Measurements from ENCODE around the gene EMP2. TPM values are rescaled to one million over a fixed set of nuclear protein-coding genes. Genes with fewer than 3 reads are reported as not detected.

Gene EMP2
- total RNA-seq, 2 experiments from 2014 or later: not detected

GRCh38 chr16:10598157-10598556 lies 17.8 kb upstream of the EMP2 start:
- DNase-seq: no peak
- Mint-ChIP-seq H3K4me1 (no peaks in the 10 kb centered on the region), H3K27ac (no peak overlapping the region), H3K9me3 (no peaks in the 10 kb centered on the region), H3K27me3 (peaks cover 11% of the 10 kb centered on the region), H3K36me3 (no peaks in the 10 kb centered on the region), H3K4me3 (no peak overlapping the region)

- no peak for DNase-seq
- Mint-ChIP-seq H3K4me3 (no peak overlapping the region), H3K4me1 (no peaks in the 10 kb centered on the region), H3K27ac (no peak overlapping the region), H3K9me3 (no peaks in the 10 kb centered on the region), H3K27me3 (peaks cover 11% of the 10 kb centered on the region), H3K36me3 (no peaks in the 10 kb centered on the region)
Observed at GRCh38 chr16:10597187-10597601, 16.8 kb upstream of the EMP2 start.

DNA sequence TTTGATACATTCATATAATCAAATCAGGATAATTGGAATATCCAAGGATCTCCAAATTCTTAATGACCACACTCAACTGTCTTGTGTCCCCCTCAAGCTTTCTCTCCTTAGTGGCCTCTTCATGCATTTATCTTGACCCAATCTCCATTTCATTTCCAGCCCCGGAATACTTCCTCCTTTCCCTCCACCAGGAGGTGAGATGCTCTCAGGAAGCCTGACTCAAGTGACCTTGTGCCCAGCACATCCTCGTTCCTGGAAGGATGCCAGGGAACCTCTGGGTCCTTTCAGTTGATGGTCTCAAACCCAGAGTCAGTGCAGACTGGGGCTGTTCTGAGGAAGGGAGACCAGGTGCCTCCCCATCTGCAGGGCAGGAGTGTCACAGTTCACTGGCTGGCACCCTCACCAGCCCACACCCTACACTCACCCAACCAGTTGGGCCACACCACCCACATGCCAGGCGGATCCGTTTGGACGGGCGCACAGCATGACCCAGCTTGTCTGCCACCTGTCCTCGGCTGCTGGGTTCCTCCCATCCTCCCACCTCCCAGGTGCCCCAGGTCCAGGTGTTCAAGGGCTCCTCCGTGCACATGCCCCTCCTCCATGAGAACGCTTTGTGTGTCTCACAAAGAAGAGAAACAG lies 14.0 kb upstream of the EMP2 start:
- Mint-ChIP-seq H3K9me3 (no peaks in the 10 kb centered on the region), H3K27ac (no peak overlapping the region), H3K4me3 (no peak overlapping the region), H3K4me1 (no peaks in the 10 kb centered on the region), H3K27me3 (peaks cover 11% of the 10 kb centered on the region), H3K36me3 (no peaks in the 10 kb centered on the region)
- no peak for DNase-seq

GRCh38 chr16:10592611-10593010 lies 12.2 kb upstream of the EMP2 start:
- no peak for DNase-seq
- no peaks in the 10 kb centered on the region for H3K36me3 Mint-ChIP-seq
- H3K4me3 Mint-ChIP-seq: no peak overlapping the region
- no peaks in the 10 kb centered on the region for H3K9me3 Mint-ChIP-seq
- H3K4me1 Mint-ChIP-seq: no peaks in the 10 kb centered on the region
- no peak overlapping the region for H3K27ac Mint-ChIP-seq
- peaks cover 10% of the 10 kb centered on the region for H3K27me3 Mint-ChIP-seq

DNA sequence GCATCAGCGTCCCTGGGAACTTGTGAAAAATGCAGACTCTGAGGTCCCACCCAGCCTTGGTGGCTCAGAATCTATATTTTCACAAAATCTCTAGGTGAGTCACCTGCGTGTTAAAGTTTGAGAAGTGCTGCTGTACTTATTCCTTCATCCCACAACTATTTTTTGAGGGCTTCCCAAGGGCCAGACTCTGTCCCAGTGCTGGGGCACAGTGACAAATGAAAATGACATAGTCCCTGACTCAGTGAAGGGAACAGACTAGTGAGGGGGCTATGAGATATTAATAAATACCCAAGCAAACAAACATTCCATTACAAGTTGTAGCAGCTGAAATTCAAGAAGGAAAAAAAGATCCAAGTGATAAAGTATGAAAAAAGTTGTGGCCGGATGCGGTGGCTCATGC lies 9.9 kb upstream of the EMP2 start:
- no peak overlapping the region for H3K4me3 Mint-ChIP-seq
- H3K36me3 Mint-ChIP-seq: no peaks in the 10 kb centered on the region
- no peak for DNase-seq
- no peaks in the 10 kb centered on the region for H3K9me3 Mint-ChIP-seq
- H3K4me1 Mint-ChIP-seq: no peaks in the 10 kb centered on the region
- H3K27ac Mint-ChIP-seq: no peak overlapping the region
- peaks cover 6% of the 10 kb centered on the region for H3K27me3 Mint-ChIP-seq

- Mint-ChIP-seq H3K4me3 (no peak overlapping the region), H3K9me3 (no peaks in the 10 kb centered on the region), H3K27me3 (peaks cover 6% of the 10 kb centered on the region), H3K27ac (no peak overlapping the region), H3K36me3 (no peaks in the 10 kb centered on the region), H3K4me1 (no peaks in the 10 kb centered on the region)
- no peak for DNase-seq
Observed at GRCh38 chr16:10589109-10589508, 8.7 kb upstream of the EMP2 start.

DNA sequence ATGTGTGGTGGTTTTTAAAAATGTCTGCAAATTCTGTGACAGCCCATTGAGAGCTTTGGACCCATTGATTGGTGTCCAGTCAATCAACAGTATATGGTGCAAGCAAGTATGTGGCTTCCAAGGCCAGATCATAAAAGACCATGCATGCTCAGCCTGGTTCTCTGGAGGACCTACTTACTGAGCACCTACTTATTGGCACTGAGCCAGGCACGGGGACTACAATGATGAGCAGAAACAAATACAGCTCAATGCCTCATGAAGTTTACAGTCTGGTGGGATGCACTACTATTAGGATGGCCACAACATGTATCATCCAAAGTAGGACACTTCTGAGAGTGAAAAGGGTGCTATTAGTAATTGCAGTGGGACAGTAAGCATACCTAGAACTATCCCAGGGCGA lies 7.2 kb upstream of the EMP2 start:
- H3K4me1 Mint-ChIP-seq: no peaks in the 10 kb centered on the region
- DNase-seq: no peak
- H3K9me3 Mint-ChIP-seq: no peaks in the 10 kb centered on the region
- no peak overlapping the region for H3K27ac Mint-ChIP-seq
- no peak overlapping the region for H3K4me3 Mint-ChIP-seq
- H3K27me3 Mint-ChIP-seq: peaks cover 19% of the 10 kb centered on the region
- H3K36me3 Mint-ChIP-seq: no peaks in the 10 kb centered on the region

DNA sequence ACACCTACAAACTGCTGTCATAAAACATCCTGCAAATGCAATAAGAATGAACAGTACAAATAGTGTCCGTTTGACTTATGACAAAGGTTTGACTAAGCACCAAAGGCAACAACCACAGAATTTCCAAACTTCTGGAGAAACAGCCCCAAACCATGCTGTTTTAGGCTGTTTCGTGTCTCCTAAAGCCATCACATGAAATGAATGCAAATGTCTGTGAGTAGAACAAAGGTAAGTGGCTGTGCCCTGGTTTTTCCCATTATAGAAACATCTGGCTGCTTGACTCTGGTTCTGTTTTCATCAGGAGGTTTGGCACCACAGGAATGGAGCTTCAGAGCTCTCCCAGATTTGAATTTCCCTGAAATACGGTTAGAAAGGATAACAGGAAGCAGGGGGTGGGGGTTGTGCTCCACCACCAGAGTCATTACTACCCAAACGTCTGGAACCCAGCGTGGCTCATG lies 4.6 kb upstream of the EMP2 start:
- Mint-ChIP-seq H3K27ac (no peak overlapping the region), H3K27me3 (peaks cover 38% of the 10 kb centered on the region), H3K4me3 (no peak overlapping the region), H3K36me3 (no peaks in the 10 kb centered on the region), H3K4me1 (no peaks in the 10 kb centered on the region), H3K9me3 (no peaks in the 10 kb centered on the region)
- DNase-seq: no peak

- H3K27ac Mint-ChIP-seq: no peak overlapping the region
Observed at GRCh38 chr16:10583269-10583668, 2.9 kb upstream of the EMP2 start.

GRCh38 chr16:10581507-10581906 lies 1.1 kb upstream of the EMP2 start:
- Mint-ChIP-seq H3K36me3 (no peaks in the 10 kb centered on the region), H3K4me1 (no peaks in the 10 kb centered on the region), H3K4me3 (no peak overlapping the region), H3K27ac (no peak overlapping the region), H3K27me3 (peaks cover 62% of the 10 kb centered on the region), H3K9me3 (no peaks in the 10 kb centered on the region)
- no peak for DNase-seq

More at GRCh38 chr16:10583269-10583668, 2.9 kb upstream of the EMP2 start:
- no peak for DNase-seq
- no peaks in the 10 kb centered on the region for H3K4me1 Mint-ChIP-seq
- H3K27me3 Mint-ChIP-seq: peaks cover 50% of the 10 kb centered on the region
- no peak overlapping the region for H3K4me3 Mint-ChIP-seq
- no peaks in the 10 kb centered on the region for H3K36me3 Mint-ChIP-seq
- H3K9me3 Mint-ChIP-seq: no peaks in the 10 kb centered on the region

GRCh38 chr16:10580883-10581247 lies 467 bp upstream of the EMP2 start:
- Mint-ChIP-seq H3K9me3 (no peaks in the 10 kb centered on the region), H3K27ac (no peak overlapping the region), H3K36me3 (no peaks in the 10 kb centered on the region), H3K4me3 (no peak overlapping the region), H3K4me1 (no peaks in the 10 kb centered on the region), H3K27me3 (peaks cover 63% of the 10 kb centered on the region)
- DNase-seq: no peak

- H3K36me3 Mint-ChIP-seq: no peaks in the 10 kb centered on the region
- no peaks in the 10 kb centered on the region for H3K9me3 Mint-ChIP-seq
Observed at GRCh38 chr16:10579575-10579964, 828 bp downstream of the EMP2 start.

DNA sequence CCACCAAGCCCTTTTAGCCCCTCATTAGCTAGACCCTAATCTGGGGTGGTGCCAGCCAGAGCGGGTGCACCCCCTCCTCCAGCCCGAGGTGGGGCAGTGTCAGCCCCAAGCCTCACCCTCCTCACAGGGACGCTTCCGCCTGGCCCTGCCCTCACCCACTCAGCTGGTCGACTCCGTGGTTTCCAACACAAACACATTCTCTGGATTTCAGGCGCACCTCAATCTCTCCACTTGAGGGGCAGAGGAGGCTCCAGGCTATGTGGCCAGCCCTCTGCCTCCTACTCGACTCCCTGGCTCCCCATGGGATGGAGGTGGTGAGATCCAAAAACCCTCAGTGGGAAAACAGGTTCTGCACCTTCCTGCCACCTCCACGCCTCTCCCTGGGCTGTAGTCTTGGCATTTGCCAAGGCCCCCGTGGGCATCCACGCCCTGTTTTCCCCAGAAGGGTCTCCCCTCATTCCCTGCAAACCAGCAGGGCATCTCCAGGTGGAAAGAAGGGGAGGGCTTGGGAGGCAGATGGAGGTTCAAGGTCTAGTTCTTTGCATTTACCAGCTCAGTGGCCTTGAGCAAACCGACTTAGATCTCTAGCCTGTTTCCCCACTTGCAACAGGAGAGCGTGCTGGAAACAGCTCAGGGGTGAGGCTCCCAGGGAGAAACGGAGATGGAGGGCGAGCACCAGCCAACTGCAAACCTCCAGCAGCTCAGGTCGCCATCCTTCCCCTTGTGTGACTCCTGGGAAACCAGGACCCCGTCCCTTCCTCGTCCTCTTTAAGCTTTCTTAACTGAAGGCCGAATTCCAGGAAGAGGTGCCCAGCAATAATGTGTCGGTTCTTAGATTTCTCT lies 1.7 kb downstream of the EMP2 start:
- no peak overlapping the region for H3K27ac Mint-ChIP-seq
- H3K36me3 Mint-ChIP-seq: no peaks in the 10 kb centered on the region
- H3K27me3 Mint-ChIP-seq: peaks cover 66% of the 10 kb centered on the region

More at GRCh38 chr16:10579575-10579964, 828 bp downstream of the EMP2 start:
- no peak for DNase-seq
- H3K27ac Mint-ChIP-seq: no peak overlapping the region
- peaks cover 68% of the 10 kb centered on the region for H3K27me3 Mint-ChIP-seq
- no peaks in the 10 kb centered on the region for H3K4me1 Mint-ChIP-seq
- no peak overlapping the region for H3K4me3 Mint-ChIP-seq

GRCh38 chr16:10577305-10578202 lies 2.8 kb downstream of the EMP2 start:
- no peaks in the 10 kb centered on the region for H3K9me3 Mint-ChIP-seq
- H3K4me1 Mint-ChIP-seq: no peaks in the 10 kb centered on the region
- no peak for DNase-seq
- peaks cover 55% of the 10 kb centered on the region for H3K27me3 Mint-ChIP-seq
- no peak overlapping the region for H3K27ac Mint-ChIP-seq
- H3K36me3 Mint-ChIP-seq: no peaks in the 10 kb centered on the region
- no peak overlapping the region for H3K4me3 Mint-ChIP-seq

More for the DNA sequence above, 1.7 kb downstream of the EMP2 start:
- H3K9me3 Mint-ChIP-seq: no peaks in the 10 kb centered on the region
- no peak overlapping the region for H3K4me3 Mint-ChIP-seq
- H3K4me1 Mint-ChIP-seq: no peaks in the 10 kb centered on the region
- no peak for DNase-seq

Data from activated naive CD8-positive, alpha-beta T cell treated with anti-CD3 and anti-CD28 coated beads for 36 hours (primary cell).